Measurements from ENCODE around the gene FREM2. TPM values are rescaled to one million over a fixed set of nuclear protein-coding genes. Genes with fewer than 3 reads are reported as not detected.

FREM2 gene
- total and polyA plus RNA-seq, 2 donors (not counting 3 experiments of a cell fraction or from before 2014, with no cell fraction given): under 0.01 TPM; not detected in 1

- no peak overlapping the region for H2AFZ ChIP-seq (ENCODE audit: low read depth, low read length)
- CTCF ChIA-PET: interaction anchor here (1.0 kb wide), 1 partner anchor 28 kb away, joined by 3 read pairs; no protein-coding TSS in a partner anchor
- H3K27ac ChIP-seq (ENCODE audit: insufficient read depth, low read depth, low read length): no peak overlapping the region
- no peaks in the 10 kb centered on the region for H3K9me1 ChIP-seq (replicated peaks; ENCODE audit: control insufficient read depth, extremely low read depth, insufficient read depth, low read length)
- H4K20me1 ChIP-seq (replicated peaks; ENCODE audit: control insufficient read depth, extremely low read depth, insufficient read depth, low read length): no peaks in the 10 kb centered on the region
- H3K9me3 ChIP-seq (replicated peaks; ENCODE audit: control insufficient read depth, insufficient read depth, low read length): no peaks in the 10 kb centered on the region
- H3K27me3 ChIP-seq (ENCODE audit: control insufficient read depth in 2 of 2, insufficient read depth in 2 of 2, low read length in 2 of 2): no peaks in the 10 kb centered on the region
- BruUV-seq (replicated peaks): no TSS peak
- FAIRE-seq (no peak), DNase-seq (ENCODE audit: low read depth, low spot score) (no peak)
- POLR2A ChIA-PET: no interaction called here
- H3K9ac ChIP-seq (replicated peaks; ENCODE audit: extremely low read depth, insufficient read depth, low read length): no peak overlapping the region
- TF ChIP-seq MAX (IDR thresholded peaks at IDR 0.05; ENCODE audit: insufficient read depth, insufficient read length) (no peak), POLR2A (IDR thresholded peaks at IDR 0.05; ENCODE audit: low read depth, low read length) (no peak), POLR2AphosphoS5 (IDR thresholded peaks at IDR 0.05; ENCODE audit: insufficient read depth, low read depth, low read length) (no peak), MYC (IDR thresholded peaks at IDR 0.05; ENCODE audit: low read depth, low read length) (no peak), EZH2 (IDR thresholded peaks at IDR 0.05; ENCODE audit: borderline replicate concordance, low read depth, low read length, severe bottlenecking) (no peak), JUN (IDR thresholded peaks at IDR 0.05; ENCODE audit: borderline replicate concordance, insufficient read depth, insufficient read length, low read depth) (no peak), GATA2 (IDR thresholded peaks at IDR 0.05; ENCODE audit: insufficient read depth, insufficient read length, low read depth, low read length) (no peak), FOS (IDR thresholded peaks at IDR 0.05; ENCODE audit: borderline replicate concordance, insufficient read depth, low read length) (no peak), CTCF (IDR thresholded peaks at IDR 0.05; ENCODE audit: extremely low read depth in 1 of 2, insufficient read depth in 1 of 2, low read depth in 1 of 2, low read length in 2 of 2) (no peak)
- intact Hi-C loops (cut with micrococcal nuclease) (no loop called here), dilution Hi-C loops (cut with MboI; ENCODE audit: extremely low pct_ligation_motif_present, low sequenced_read_pairs) (no loop called here)
- H3K4me1 ChIP-seq (ENCODE audit: control insufficient read depth, extremely low read depth, insufficient read depth, low read length): no peaks in the 10 kb centered on the region
- no peak overlapping the region for H3K4me2 ChIP-seq (ENCODE audit: insufficient read depth, low read length)
- no peaks in the 10 kb centered on the region for H3K36me3 ChIP-seq (ENCODE audit: control insufficient read depth in 2 of 2, extremely low read depth in 1 of 2, insufficient read depth in 2 of 2, low read length in 2 of 2)
- H3K4me3 ChIP-seq (replicated peaks in 1 of 3; ENCODE audit: insufficient read depth in 1 of 3, low read depth in 1 of 3, low read length in 3 of 3): no peak overlapping the region
- H3K79me2 ChIP-seq (ENCODE audit: control insufficient read depth, insufficient read depth, low read length): no peaks in the 10 kb centered on the region
These were observed 211.6 kb downstream of the FREM2 start for GRCh38 chr13:38898481-38898880.

All from endothelial cell of umbilical vein (primary cell).